NCI-H774 (cell line): ENCODE data around the gene EXOSC3.

Source experiments
- DNase-seq: peaks from one replicate; lab custom pipeline; 2025; lab: John Stamatoyannopoulos, UW

Gene EXOSC3

DNA sequence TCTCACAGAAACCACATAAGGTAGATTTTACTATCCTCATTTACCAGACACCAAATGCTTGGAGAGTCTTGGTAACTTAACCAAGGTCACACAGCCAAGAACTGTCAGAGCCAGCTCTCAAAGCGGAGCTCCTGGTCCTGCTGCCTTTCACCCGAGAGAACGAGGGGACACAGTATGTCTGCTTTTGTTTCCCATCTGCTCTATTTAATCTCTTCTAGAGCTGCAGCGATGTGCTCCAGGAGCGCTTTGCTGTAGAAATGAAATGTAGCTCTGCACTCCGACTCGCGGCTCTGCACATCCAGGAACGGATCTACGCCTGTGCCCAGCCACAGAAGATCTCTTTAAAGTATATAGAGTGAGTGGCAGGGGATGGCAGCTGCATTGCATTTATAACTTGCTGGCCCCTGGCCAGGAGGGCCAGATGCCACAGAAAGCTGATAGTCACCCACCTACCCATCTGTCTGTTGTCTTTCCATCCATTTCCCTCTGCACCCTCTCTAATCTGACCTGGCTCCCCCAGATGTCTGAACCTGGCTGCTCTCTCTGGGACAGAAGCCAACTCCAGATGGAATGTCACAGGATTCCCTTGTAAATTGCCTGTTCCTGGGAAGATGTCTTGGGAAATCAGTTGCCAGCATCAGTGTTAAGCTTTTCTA, 52.6 kb downstream of the EXOSC3 start:
- DNase-seq: no peak

DNA sequence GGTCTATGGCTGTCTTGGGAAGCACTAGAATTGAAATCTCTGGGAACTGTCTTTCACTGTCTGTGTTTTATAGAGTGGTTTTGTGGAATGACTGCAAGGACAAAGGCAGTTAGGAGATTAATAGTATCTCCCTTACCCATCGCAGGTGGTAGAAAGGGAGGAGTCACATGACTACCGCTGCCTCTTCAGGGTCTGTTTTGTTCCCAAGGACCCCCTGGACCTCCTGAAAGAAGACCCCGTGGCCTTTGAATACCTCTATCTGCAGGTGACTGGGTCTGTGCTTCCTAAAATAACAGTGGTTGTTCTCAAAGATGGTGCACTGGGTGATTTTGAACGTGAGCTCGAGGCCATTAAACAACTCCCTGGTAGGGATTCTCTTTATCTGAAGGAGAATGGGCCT, 54.0 kb downstream of the EXOSC3 start:
- DNase-seq: no peak

DNA sequence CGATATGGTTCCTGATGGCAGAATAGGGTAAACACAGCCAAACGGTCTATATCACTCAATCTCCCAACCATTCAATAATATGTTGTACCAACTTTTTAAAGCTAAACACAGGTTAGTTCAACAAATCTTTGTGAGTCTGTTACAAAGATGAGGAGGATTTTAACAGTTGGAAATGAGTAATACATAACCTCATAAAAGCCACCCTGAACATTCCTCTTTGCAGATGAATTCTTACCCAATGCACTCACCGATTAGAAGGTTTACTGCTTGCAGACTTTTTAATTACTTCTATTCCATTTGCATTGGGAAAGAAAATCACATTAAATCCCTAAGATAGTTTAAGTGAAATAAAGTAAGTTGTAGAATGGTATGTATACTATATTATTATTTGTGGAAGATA, 54.6 kb downstream of the EXOSC3 start:
- DNase-seq: no peak
